ENCODE data around the gene VWA5B1.

GRCh38 chr1:20276485-20277159 is 14.1 kb upstream of the VWA5B1 start:
- TF ChIP-seq FOSL1 (IDR thresholded peaks at IDR 0.05; ENCODE audit: insufficient read depth, low read depth, low read length) (no peak), SIN3A (conservative IDR thresholded peaks at IDR 0.05 in 1 of 2, IDR thresholded peaks at IDR 0.05 in 1 of 2; ENCODE audit: low read depth in 1 of 2, low read length in 2 of 2) (no peak), RXRA (IDR thresholded peaks at IDR 0.05; ENCODE audit: insufficient read depth, low read depth, low read length) (no peak), NRF1 (IDR thresholded peaks at IDR 0.05; ENCODE audit: low read depth, low read length) (no peak)

Measured in H1 (cell line).